Measurements from ENCODE around the gene MGMT. TPM values are rescaled to one million over a fixed set of nuclear protein-coding genes. Genes with fewer than 3 reads are reported as not detected.

MGMT gene
- polyA plus RNA-seq, 1 donor from 2014 or later: 0.94 TPM

DNA sequence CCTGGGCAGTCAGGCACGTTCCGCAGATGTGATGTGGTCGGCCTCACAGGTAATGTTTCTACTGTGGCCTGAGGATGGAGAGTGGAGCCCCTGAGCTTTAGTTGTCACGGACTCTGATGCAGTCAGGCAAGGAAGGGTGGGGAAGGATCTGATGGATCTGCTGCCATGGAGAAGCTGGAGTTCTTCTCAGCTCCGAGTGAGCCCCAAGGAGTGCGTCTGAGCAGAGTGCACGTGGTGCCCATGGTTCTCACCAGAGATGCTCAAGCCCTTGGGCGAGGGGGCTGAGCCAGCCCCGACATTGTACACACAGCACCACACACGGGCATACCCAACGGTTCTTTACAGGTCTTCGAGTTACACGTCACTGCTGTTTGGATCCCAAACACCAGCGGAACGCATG, 304.5 kb downstream of the MGMT start:
- no peaks in the 10 kb centered on the region for H3F3A ChIP-seq (ENCODE audit: insufficient read depth, low read length, poor library complexity, severe bottlenecking)
- H3K9ac ChIP-seq (ENCODE audit: low read length): no peak overlapping the region
- no peaks in the 10 kb centered on the region for H3K79me2 ChIP-seq (replicated peaks; ENCODE audit: insufficient read depth, low read length)
- no peaks in the 10 kb centered on the region for H3K27me3 ChIP-seq (ENCODE audit: insufficient read depth, low read depth, low read length)
- H3K9me3 ChIP-seq (ENCODE audit: low read length): no peaks in the 10 kb centered on the region
- TF ChIP-seq, protein P1, sequence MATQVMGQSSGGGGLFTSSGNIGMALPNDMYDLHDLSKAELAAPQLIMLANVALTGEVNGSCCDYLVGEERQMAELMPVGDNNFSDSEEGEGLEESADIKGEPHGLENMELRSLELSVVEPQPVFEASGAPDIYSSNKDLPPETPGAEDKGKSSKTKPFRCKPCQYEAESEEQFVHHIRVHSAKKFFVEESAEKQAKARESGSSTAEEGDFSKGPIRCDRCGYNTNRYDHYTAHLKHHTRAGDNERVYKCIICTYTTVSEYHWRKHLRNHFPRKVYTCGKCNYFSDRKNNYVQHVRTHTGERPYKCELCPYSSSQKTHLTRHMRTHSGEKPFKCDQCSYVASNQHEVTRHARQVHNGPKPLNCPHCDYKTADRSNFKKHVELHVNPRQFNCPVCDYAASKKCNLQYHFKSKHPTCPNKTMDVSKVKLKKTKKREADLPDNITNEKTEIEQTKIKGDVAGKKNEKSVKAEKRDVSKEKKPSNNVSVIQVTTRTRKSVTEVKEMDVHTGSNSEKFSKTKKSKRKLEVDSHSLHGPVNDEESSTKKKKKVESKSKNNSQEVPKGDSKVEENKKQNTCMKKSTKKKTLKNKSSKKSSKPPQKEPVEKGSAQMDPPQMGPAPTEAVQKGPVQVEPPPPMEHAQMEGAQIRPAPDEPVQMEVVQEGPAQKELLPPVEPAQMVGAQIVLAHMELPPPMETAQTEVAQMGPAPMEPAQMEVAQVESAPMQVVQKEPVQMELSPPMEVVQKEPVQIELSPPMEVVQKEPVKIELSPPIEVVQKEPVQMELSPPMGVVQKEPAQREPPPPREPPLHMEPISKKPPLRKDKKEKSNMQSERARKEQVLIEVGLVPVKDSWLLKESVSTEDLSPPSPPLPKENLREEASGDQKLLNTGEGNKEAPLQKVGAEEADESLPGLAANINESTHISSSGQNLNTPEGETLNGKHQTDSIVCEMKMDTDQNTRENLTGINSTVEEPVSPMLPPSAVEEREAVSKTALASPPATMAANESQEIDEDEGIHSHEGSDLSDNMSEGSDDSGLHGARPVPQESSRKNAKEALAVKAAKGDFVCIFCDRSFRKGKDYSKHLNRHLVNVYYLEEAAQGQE (IDR thresholded peaks at IDR 0.05; ENCODE audit: borderline replicate concordance): no peak
- TF ChIP-seq POLR2AphosphoS5 (IDR thresholded peaks at IDR 0.05) (no peak), MXI1 (conservative IDR thresholded peaks at IDR 0.05; ENCODE audit: poor library complexity, severe bottlenecking) (no peak)
- TF ChIP-seq, protein P2, sequence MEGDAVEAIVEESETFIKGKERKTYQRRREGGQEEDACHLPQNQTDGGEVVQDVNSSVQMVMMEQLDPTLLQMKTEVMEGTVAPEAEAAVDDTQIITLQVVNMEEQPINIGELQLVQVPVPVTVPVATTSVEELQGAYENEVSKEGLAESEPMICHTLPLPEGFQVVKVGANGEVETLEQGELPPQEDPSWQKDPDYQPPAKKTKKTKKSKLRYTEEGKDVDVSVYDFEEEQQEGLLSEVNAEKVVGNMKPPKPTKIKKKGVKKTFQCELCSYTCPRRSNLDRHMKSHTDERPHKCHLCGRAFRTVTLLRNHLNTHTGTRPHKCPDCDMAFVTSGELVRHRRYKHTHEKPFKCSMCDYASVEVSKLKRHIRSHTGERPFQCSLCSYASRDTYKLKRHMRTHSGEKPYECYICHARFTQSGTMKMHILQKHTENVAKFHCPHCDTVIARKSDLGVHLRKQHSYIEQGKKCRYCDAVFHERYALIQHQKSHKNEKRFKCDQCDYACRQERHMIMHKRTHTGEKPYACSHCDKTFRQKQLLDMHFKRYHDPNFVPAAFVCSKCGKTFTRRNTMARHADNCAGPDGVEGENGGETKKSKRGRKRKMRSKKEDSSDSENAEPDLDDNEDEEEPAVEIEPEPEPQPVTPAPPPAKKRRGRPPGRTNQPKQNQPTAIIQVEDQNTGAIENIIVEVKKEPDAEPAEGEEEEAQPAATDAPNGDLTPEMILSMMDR (IDR thresholded peaks at IDR 0.05; ENCODE audit: poor library complexity, severe bottlenecking): no peak
- H4K20me1 ChIP-seq (ENCODE audit: insufficient read depth): no peaks in the 10 kb centered on the region
- no peak overlapping the region for H3K4me2 ChIP-seq (ENCODE audit: low read length)
- H3K27ac ChIP-seq (ENCODE audit: low read length): no peak overlapping the region
- H3K36me3 ChIP-seq (ENCODE audit: insufficient read depth, low read length): no peaks in the 10 kb centered on the region
- no peak overlapping the region for H3K4me3 ChIP-seq (ENCODE audit: low read length)
- no peaks in the 10 kb centered on the region for H3K9me2 ChIP-seq (ENCODE audit: insufficient read depth, low read length)
- H2AFZ ChIP-seq (ENCODE audit: low read depth, low read length): no peak overlapping the region

- no peaks in the 10 kb centered on the region for H3K9me2 ChIP-seq (ENCODE audit: insufficient read depth, low read length)
- no peaks in the 10 kb centered on the region for H4K20me1 ChIP-seq (ENCODE audit: insufficient read depth)
- no peak overlapping the region for H3K9ac ChIP-seq (ENCODE audit: low read length)
- no peaks in the 10 kb centered on the region for H3F3A ChIP-seq (ENCODE audit: insufficient read depth, low read length, poor library complexity, severe bottlenecking)
- no peak overlapping the region for H3K4me3 ChIP-seq (ENCODE audit: low read length)
- H3K79me2 ChIP-seq (replicated peaks; ENCODE audit: insufficient read depth, low read length): no peaks in the 10 kb centered on the region
- no peak overlapping the region for H2AFZ ChIP-seq (ENCODE audit: low read depth, low read length)
- H3K4me2 ChIP-seq (ENCODE audit: low read length): no peak overlapping the region
- TF ChIP-seq TAF1 (IDR thresholded peaks at IDR 0.05; ENCODE audit: low read depth) (no peak), POLR2AphosphoS5 (IDR thresholded peaks at IDR 0.05) (no peak), SMC3 (conservative IDR thresholded peaks at IDR 0.05; ENCODE audit: poor library complexity) (no peak), EZH2 (IDR thresholded peaks at IDR 0.05; ENCODE audit: borderline replicate concordance, insufficient read depth, low read length, poor library complexity, severe bottlenecking) (no peak), RAD21 (conservative IDR thresholded peaks at IDR 0.05) (no peak), MXI1 (conservative IDR thresholded peaks at IDR 0.05; ENCODE audit: poor library complexity, severe bottlenecking) (no peak), EP300 (conservative IDR thresholded peaks at IDR 0.05; ENCODE audit: poor library complexity, severe bottlenecking) (no peak)
- TF ChIP-seq, protein P2 (IDR thresholded peaks at IDR 0.05; ENCODE audit: poor library complexity, severe bottlenecking): no peak
- TF ChIP-seq, protein P1 (IDR thresholded peaks at IDR 0.05; ENCODE audit: borderline replicate concordance): no peak
- no peaks in the 10 kb centered on the region for H3K27me3 ChIP-seq (ENCODE audit: insufficient read depth, low read depth, low read length)
- no peaks in the 10 kb centered on the region for H3K36me3 ChIP-seq (ENCODE audit: insufficient read depth, low read length)
- no peaks in the 10 kb centered on the region for H3K9me3 ChIP-seq (ENCODE audit: low read length)
- H3K27ac ChIP-seq (ENCODE audit: low read length): no peak overlapping the region
These were observed 305.0 kb downstream of the MGMT start for GRCh38 chr10:129771991-129772431.

Data from neural cell (in vitro differentiated cells).